ENCODE measurements around the gene CTXND1. TPM values are rescaled to one million over a fixed set of nuclear protein-coding genes. Genes with fewer than 3 reads are reported as not detected.

Gene CTXND1
- total and polyA plus RNA-seq, 9 donors = 0.04 to 0.52 (median 0.14) TPM; not detected in 1

- Histone ChIP-seq H3K27me3 (no peaks in the 10 kb centered on the region), H3K27ac (no peak overlapping the region), H3K36me3 (no peaks in the 10 kb centered on the region), H3K4me3 (no peak overlapping the region), H3K9me3 (no peaks in the 10 kb centered on the region), H3K4me1 (ENCODE audit: insufficient read depth) (no peaks in the 10 kb centered on the region)
- intact Hi-C loops (cut with DNase I) = no loop called here
- WGBS, 3 donors = 75 to 94% (median 83%) methylated on average over 1 of the region's 1 CpG
- no peak for DNase-seq
- TF ChIP-seq POLR2A (IDR thresholded peaks at IDR 0.05) = no peak
- no peak for TF ChIP-seq EP300 (IDR thresholded peaks at IDR 0.05)
- TF ChIP-seq CTCF (IDR thresholded peaks at IDR 0.05) = no peak
Observed at GRCh38 chr15:80259942-80260510, 8.0 kb upstream of the CTXND1 start.

GRCh38 chr15:80251428-80252120, 439 bp downstream of the CTXND1 start:
- H3K27me3 ChIP-seq = no peaks in the 10 kb centered on the region
- 1 to 3% (median 3%) methylated on average over 35 to 79 of the region's 79 CpGs for WGBS, 3 donors
- H3K4me1 ChIP-seq (ENCODE audit: insufficient read depth) = no peaks in the 10 kb centered on the region
- no peak for TF ChIP-seq EP300 (IDR thresholded peaks at IDR 0.05)
- no peak for TF ChIP-seq POLR2A (IDR thresholded peaks at IDR 0.05)
- no peak for TF ChIP-seq CTCF (IDR thresholded peaks at IDR 0.05)
- H3K27ac ChIP-seq = no peak overlapping the region
- no peak overlapping the region for H3K4me3 ChIP-seq
- H3K36me3 ChIP-seq = no peaks in the 10 kb centered on the region
- H3K9me3 ChIP-seq = no peaks in the 10 kb centered on the region
- intact Hi-C loops (cut with DNase I) = no loop called here
- no peak for DNase-seq

- no peaks in the 10 kb centered on the region for H3K27me3 ChIP-seq
- no peaks in the 10 kb centered on the region for H3K4me1 ChIP-seq (ENCODE audit: insufficient read depth)
- no peak for DNase-seq
- WGBS, 3 donors = 74 to 79% (median 76%) methylated on average over 20 of the region's 20 CpGs
- TF ChIP-seq POLR2A (IDR thresholded peaks at IDR 0.05) (no peak), CTCF (IDR thresholded peaks at IDR 0.05) (no peak), EP300 (IDR thresholded peaks at IDR 0.05) (no peak)
- no peak overlapping the region for H3K27ac ChIP-seq
- intact Hi-C loops (cut with DNase I) = no loop called here
- H3K36me3 ChIP-seq = no peaks in the 10 kb centered on the region
- no peaks in the 10 kb centered on the region for H3K9me3 ChIP-seq
- no peak overlapping the region for H3K4me3 ChIP-seq
Observed at GRCh38 chr15:80250614-80251427, 1.2 kb downstream of the CTXND1 start.

- no peaks in the 10 kb centered on the region for H3K36me3 ChIP-seq
- no peaks in the 10 kb centered on the region for H3K27me3 ChIP-seq
- no peaks in the 10 kb centered on the region for H3K4me1 ChIP-seq (ENCODE audit: insufficient read depth)
- intact Hi-C loops (cut with DNase I) = no loop called here
- no peak overlapping the region for H3K27ac ChIP-seq
- 72 to 75% (median 72%) methylated on average over 2 of the region's 2 CpGs for WGBS, 3 donors
- no peak for TF ChIP-seq POLR2A (IDR thresholded peaks at IDR 0.05)
- no peak for TF ChIP-seq CTCF (IDR thresholded peaks at IDR 0.05)
- no peak for TF ChIP-seq EP300 (IDR thresholded peaks at IDR 0.05)
- no peak for DNase-seq
- no peaks in the 10 kb centered on the region for H3K9me3 ChIP-seq
- no peak overlapping the region for H3K4me3 ChIP-seq
Observed at GRCh38 chr15:80249973-80250372, 2.0 kb downstream of the CTXND1 start.
